Ishikawa (cell line): ENCODE data around the gene BCL2L15.
A peak's percentile ranks its signal among the peaks of the same experiment; 100 is the strongest.

Experiments used
- CREB1 ChIP-seq: IDR thresholded peaks from 2 replicates; pipeline ENCODE4 v1.6.1; 2012; ENCODE audit warnings: low read depth
- TEAD4 ChIP-seq: IDR thresholded peaks from 2 replicates; pipeline ENCODE4 v1.6.1; 2012
- USF1 ChIP-seq: IDR thresholded peaks from 2 replicates; pipeline ENCODE4 v1.6.1; 2012
- YY1 ChIP-seq: IDR thresholded peaks from 2 replicates; pipeline ENCODE4 v1.6.1; 2012; ENCODE audit warnings: low read depth
- ZBTB7A ChIP-seq: IDR thresholded peaks from 2 replicates; pipeline ENCODE4 v1.6.1; 2012; ENCODE audit warnings: low read depth

GRCh38 chr1:113904674-113905434, 17.5 kb upstream of the BCL2L15 start, which contains the start of the genes AP4B1 and DCLRE1B:
- 0 out of 2 replicates have a peak, but pooled peaks have one; percentile 59 for TF ChIP-seq ZBTB7A
- peak; percentile 22; the same call in 1 of the 2 replicates for TF ChIP-seq CREB1
- peak; percentile 80 for TF ChIP-seq YY1
- peak; percentile 34; the same call in 1 of the 2 replicates for TF ChIP-seq TEAD4
- TF ChIP-seq USF1 = no peak
